OCI-LY1 (cell line): ENCODE measurements around the gene FAM83F.

ENCODE experiments used
- CTCF ChIP-seq: fragments of 200-600 bp; sonication (generic), shearing (Covaris generic); IDR thresholded peaks from 2 replicates; pipeline ENCODE4 v1.5.1; 2017; ENCODE audit warnings: mild to moderate bottlenecking, antibody characterized with exemption, low read length, moderate library complexity, mixed read lengths
- EZH2 ChIP-seq: fragments of 200-600 bp; sonication (generic), shearing (Covaris generic); IDR thresholded peaks from 2 replicates; pipeline ENCODE4 v1.8.0; 2017; ENCODE audit warnings: borderline replicate concordance, mixed run types, mild to moderate bottlenecking, antibody characterized with exemption, low read length, moderate library complexity, mixed read lengths

DNA sequence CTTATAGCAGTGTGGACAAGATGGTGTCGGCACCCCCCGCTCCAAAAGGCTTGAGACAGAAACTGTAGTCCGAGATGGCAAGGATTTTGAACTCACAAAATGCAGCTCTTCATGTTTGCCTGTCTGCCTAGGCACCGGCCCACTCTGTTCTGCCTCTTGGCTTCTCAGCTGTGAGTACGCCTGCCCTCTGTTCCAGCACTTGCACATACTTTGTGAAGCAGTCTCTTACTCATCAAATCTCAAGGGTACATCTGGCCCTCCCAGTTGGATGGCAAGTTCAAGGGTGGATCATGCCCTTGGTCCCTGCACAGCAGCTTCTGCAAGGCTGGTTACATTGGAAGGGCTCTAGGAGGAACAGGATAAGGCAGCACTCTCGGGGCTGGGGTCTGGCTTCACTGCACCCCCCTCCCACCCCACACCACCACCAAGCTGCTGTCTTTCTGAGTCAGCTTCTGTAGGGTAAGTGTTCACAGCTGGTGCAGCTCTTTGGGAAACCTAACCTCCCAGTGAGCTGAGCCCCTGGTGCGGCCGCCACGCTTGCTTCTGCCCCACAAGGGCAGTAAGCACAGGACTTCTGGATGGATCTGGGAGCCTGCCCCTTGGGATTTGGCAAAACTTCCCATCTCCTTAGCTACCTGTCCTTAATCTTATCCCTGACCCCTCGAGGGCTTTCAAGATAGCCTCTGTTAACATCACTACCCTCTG is 37.2 kb downstream of the FAM83F start:
- TF ChIP-seq CTCF (no peak), EZH2 (no peak)
